ENCODE results near the gene PDE2A.

GRCh38 chr11:72617080-72617762 lies 57.0 kb downstream of the PDE2A start:
- TF ChIP-seq ZBTB21 (CRISPR knock-in tag; IDR thresholded peaks at IDR 0.05; ENCODE audit: borderline replicate concordance), result no peak
- no peak for TF ChIP-seq EMX1 (CRISPR knock-in tag; IDR thresholded peaks at IDR 0.05)
- no peak for TF ChIP-seq E2F4 (CRISPR knock-in tag; IDR thresholded peaks at IDR 0.05; ENCODE audit: borderline replicate concordance, low read depth)
- no peak for TF ChIP-seq JUN (CRISPR knock-in tag; IDR thresholded peaks at IDR 0.05)
- TF ChIP-seq KAT7 (CRISPR knock-in tag; IDR thresholded peaks at IDR 0.05; ENCODE audit: borderline replicate concordance), result no peak
- TF ChIP-seq CTCF (IDR thresholded peaks at IDR 0.05), result no peak
- TF ChIP-seq CREB1 (CRISPR knock-in tag; IDR thresholded peaks at IDR 0.05), result no peak
- no peak for TF ChIP-seq USF2 (CRISPR knock-in tag; IDR thresholded peaks at IDR 0.05)

Data from WTC11 (cell line).